GM06990 (cell line): Measurements from ENCODE around the gene ZNF20.
A peak's percentile ranks its signal among the peaks of the same experiment; 100 is the strongest.

Experiments used
- DNase-seq: peaks from one replicate; pipeline ENCODE4 v3.0.0-alpha.2; 2011; ENCODE audit not compliant: insufficient read length; ENCODE audit errors: extremely low read depth
- H3K27me3 ChIP-seq: replicated peaks from 2 replicates; pipeline ENCODE4 v1.6.0; 2011; ENCODE audit warnings: low read length; ENCODE audit not compliant: control insufficient read depth, insufficient read depth
- H3K36me3 ChIP-seq: 2 replicates; pipeline ENCODE4 v1.5.1; 2011; ENCODE audit warnings: low read length; ENCODE audit not compliant: control insufficient read depth, insufficient read depth
- H3K4me3 ChIP-seq: replicated peaks from 2 replicates; pipeline ENCODE4 v1.5.1; 2011; ENCODE audit warnings: low read depth, mild to moderate bottlenecking, control low read depth, low read length
- CTCF ChIP-seq: IDR thresholded peaks from 2 replicates; pipeline ENCODE4 v1.5.1; 2011; ENCODE audit warnings: low read length, control low read depth, mild to moderate bottlenecking, inconsistent platforms; ENCODE audit not compliant: insufficient read depth, poor library complexity, severe bottlenecking

The ZNF20 gene

DNA sequence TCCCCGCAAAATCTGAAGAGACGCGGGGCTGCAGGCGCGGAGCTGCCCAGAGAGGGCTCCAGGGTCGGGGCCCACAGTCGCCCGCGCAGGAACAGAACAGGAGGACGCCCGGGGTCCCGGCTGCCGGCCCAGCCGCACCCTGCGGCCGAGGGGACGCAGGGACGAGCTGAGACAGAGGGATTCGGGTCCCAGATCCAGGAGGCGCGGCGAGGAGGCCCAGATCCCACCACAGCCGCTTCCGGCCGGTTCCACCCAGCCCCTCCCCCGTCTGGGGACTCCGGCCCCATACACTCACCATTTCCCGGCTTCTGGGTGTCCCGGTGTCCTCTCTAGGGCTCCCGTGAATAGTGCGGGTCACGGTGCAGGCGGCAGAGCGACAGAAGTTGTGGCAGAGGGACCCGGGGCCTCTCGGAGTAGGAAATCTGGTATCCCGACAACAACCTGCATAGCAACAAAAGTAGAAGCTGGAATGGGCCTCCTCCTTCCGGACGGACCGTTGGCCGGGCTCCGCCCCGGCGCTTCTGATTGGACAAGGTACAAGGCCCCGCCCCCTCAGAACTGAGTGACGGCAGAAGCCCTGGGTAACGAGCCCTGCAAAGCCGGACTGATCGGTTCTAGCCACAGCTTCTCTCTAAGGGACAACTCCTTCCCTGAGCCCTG lies at the start of gene ZNF20:
ZNF20 (minus strand) TSS at position 466 of the 660 bp plus-strand sequence; CDS start at position 298, 168 bp downstream.
- Histone ChIP-seq H3K27me3 (no peaks in the 10 kb centered on the region), H3K36me3 (peaks cover 2% of the 10 kb centered on the region; the same call in 1 of the 2 replicates), H3K4me3 (peak within 1 kb of the TSS; percentile 86)
- peak; percentile 94 for DNase-seq
- TF ChIP-seq CTCF = no peak

- Histone ChIP-seq H3K4me3 (no peak overlapping the region), H3K36me3 (peaks cover 6% of the 10 kb centered on the region), H3K27me3 (no peaks in the 10 kb centered on the region)
- TF ChIP-seq CTCF = no peak
- no peak for DNase-seq
These were observed 47.5 kb upstream of the ZNF20 start for GRCh38 chr19:12187625-12188024.

DNA sequence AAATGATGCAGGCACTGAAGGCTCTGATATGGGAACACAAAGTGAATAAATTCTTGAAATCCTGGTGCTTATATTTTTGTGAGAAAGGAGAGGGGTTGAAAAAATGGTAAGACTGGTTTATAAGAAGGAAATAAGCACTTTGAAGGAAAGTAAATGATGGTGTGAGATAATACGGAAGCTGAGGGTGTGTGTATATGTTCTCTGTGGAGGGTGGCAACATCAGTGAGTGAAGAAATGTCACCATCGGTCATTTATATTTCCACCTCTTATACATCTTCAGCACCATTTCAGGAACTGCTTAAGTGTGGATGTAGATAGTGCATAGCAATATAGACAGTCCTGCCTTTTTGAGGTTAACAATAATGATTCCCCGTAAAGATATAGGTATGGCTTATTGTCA lies 40.2 kb upstream of the ZNF20 start:
- no peak for TF ChIP-seq CTCF
- Histone ChIP-seq H3K36me3 (peaks cover 1% of the 10 kb centered on the region), H3K4me3 (no peak overlapping the region), H3K27me3 (no peaks in the 10 kb centered on the region)
- no peak for DNase-seq

DNA sequence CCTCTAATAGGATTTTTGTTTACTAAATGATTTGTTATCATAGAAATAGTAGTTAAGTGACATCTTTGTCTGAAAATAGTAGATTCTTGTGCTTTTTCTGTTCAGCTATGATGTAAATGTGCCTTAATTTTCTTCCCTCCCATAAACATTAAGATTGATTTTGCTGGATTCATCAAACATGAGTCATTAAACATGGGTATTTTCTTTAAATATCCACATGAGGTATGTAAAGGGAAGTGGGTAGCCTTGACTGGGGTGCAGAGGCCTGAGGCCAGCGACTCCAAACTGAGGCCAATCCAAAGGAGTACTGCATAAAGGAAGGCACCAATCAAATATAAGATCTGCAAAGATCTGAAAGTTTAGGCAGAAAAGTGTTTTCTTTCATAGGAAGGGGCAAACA lies 26.5 kb upstream of the ZNF20 start:
- TF ChIP-seq CTCF = no peak
- no peak overlapping the region for H3K4me3 ChIP-seq
- peaks cover 1% of the 10 kb centered on the region for H3K36me3 ChIP-seq
- DNase-seq = no peak
- no peaks in the 10 kb centered on the region for H3K27me3 ChIP-seq

- TF ChIP-seq CTCF = no peak
- Histone ChIP-seq H3K4me3 (peak overlapping the region; percentile 78), H3K36me3 (0 out of 2 replicates have a peak, but pooled peaks cover 1% of the 10 kb centered on the region), H3K27me3 (no peaks in the 10 kb centered on the region)
- no peak for DNase-seq
These were observed 23.7 kb upstream of the ZNF20 start for GRCh38 chr19:12163826-12164225.
